Right lung (tissue), 5 donors: ENCODE measurements around the gene DHX16. TPM values are rescaled to one million over a fixed set of nuclear protein-coding genes. Genes with fewer than 3 reads are reported as not detected.

Experiments used
- DNase-seq, 2 donors: peaks; one replicate each; pipeline ENCODE4 v3.0.0-alpha.2; 2013
- polyA plus RNA-seq, 5 donors: library from polyadenylated mRNA; unstranded; fragments of 120-200 nt; gene quantifications; one replicate each; pipeline versions ENCODE4 v1.2.1 to v1.2.3, GENCODE V29; 2013; ENCODE audit warnings: inconsistent platforms in 1 of 5, low replicate concordance in 1 of 5; ENCODE audit not compliant: insufficient read length in 5 of 5, insufficient read depth in 1 of 5

DHX16 gene
- polyA plus RNA-seq, 5 donors: 32.2 to 42.4 (median 37.3) TPM

DNA sequence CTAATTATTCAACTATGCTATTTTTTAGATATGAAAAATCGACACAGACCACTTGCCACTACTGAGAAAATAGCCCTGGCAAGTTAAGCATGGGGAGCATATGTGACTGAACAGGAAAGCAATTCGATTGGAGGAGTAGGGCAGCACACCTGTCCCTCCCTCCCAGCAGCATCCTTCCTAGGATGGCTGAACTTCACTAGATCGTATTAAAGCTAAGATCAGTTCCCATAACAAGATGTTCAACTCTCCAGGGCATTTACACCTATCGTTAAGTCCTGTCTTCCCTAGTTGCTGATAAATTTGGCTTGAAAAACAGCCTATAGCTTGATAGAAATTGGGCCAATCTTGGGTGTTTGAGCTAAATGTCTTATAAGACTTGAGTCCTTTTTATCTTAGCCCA is 62.7 kb downstream of the DHX16 start:
- DNase-seq: no peak

DNA sequence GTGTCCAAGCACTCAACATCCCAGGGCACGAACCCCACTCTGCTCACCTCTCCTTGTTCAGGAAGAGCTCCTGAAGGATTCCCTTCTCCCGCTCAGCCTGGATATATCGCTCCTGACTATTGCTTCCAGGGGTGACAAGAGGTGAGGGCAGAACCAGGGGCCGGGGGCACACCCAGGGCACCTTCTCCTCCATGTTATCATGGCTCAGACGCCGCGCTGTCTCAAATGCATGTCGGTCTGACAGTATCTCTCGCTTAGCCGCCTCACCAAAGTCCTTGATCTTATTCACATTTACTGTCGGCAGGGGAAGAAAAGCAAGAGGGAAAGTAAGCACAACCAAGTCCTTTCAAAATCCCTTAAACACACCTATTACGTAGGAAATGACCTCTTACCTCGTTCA is 68.8 kb downstream of the DHX16 start:
- no peak for DNase-seq

Other genes with a start within 250 kb of the DHX16 start
- 100 to 1,000 TPM; 169 to 206 (median 201) TPM for gene HLA-E, start 183.5 kb downstream of the DHX16 start, polyA plus RNA-seq
- 100 to 1,000 TPM in 3 of 5 donors, 10 to 100 TPM in 2; 88.9 to 114 (median 103) TPM for gene GNL1, start 116.5 kb downstream of the DHX16 start, polyA plus RNA-seq
- gene PRR3, start 115.7 kb downstream of the DHX16 start, polyA plus RNA-seq: 10 to 100 TPM; 33.4 to 42.7 (median 36.8) TPM
- 10 to 100 TPM; 47.5 to 66.6 (median 60.3) TPM for gene ABCF1, start 101.6 kb downstream of the DHX16 start, polyA plus RNA-seq
- 10 to 100 TPM; 46.7 to 55.2 (median 48.8) TPM for gene PPP1R10, start 55.8 kb downstream of the DHX16 start, polyA plus RNA-seq
- gene MRPS18B, start 55.2 kb downstream of the DHX16 start, polyA plus RNA-seq: 10 to 100 TPM; 41.8 to 48.2 (median 47.1) TPM
- gene ATAT1, start 46.1 kb downstream of the DHX16 start, polyA plus RNA-seq: 10 to 100 TPM; 53.8 to 77.1 (median 63.6) TPM
- gene C6orf136, start 25.9 kb downstream of the DHX16 start, polyA plus RNA-seq: 10 to 100 TPM in 4 of 5 donors, 1 to 10 TPM in 1; 9.7 to 16.1 (median 15.6) TPM
- 10 to 100 TPM; 36.9 to 49.7 (median 44.2) TPM for gene PPP1R18, start 13.6 kb upstream of the DHX16 start, polyA plus RNA-seq
- gene NRM, start 18.0 kb upstream of the DHX16 start, polyA plus RNA-seq: 10 to 100 TPM; 38.5 to 43.4 (median 41.0) TPM
- 10 to 100 TPM; 38.7 to 55.3 (median 44.5) TPM for gene MDC1, start 44.3 kb upstream of the DHX16 start, polyA plus RNA-seq
- 1,000 to 10,000 TPM; 1,106 to 1,526 (median 1,140) TPM for gene TUBB, start 47.3 kb upstream of the DHX16 start, polyA plus RNA-seq
- 100 to 1,000 TPM; 110 to 131 (median 122) TPM for gene FLOT1, start 69.7 kb upstream of the DHX16 start, polyA plus RNA-seq
- 10 to 100 TPM in 3 of 5 donors, 1 to 10 TPM in 2; 7.6 to 23.0 (median 14.1) TPM for gene IER3, start 71.5 kb upstream of the DHX16 start, polyA plus RNA-seq
- gene DDR1, start 211.5 kb upstream of the DHX16 start, polyA plus RNA-seq: 10 to 100 TPM; 73.8 to 96.3 (median 93.7) TPM
- gene GTF2H4, start 235.2 kb upstream of the DHX16 start, polyA plus RNA-seq: 10 to 100 TPM; 39.8 to 56.2 (median 45.0) TPM
- gene VARS2, start 241.2 kb upstream of the DHX16 start, polyA plus RNA-seq: 10 to 100 TPM; 35.3 to 52.5 (median 46.9) TPM